Erythroblast (primary cell): ENCODE measurements around the gene ELOVL2.

Source experiments
- GATA1 ChIP-seq: IDR thresholded peaks from 2 replicates; pipeline ENCODE4 v1.6.1; 2011; ENCODE audit warnings: low read depth, mild to moderate bottlenecking, control low read depth, low read length, moderate library complexity
- POLR2A ChIP-seq: IDR thresholded peaks from 2 replicates; pipeline ENCODE4 v1.6.1; 2011; ENCODE audit warnings: mild to moderate bottlenecking, low read length

DNA sequence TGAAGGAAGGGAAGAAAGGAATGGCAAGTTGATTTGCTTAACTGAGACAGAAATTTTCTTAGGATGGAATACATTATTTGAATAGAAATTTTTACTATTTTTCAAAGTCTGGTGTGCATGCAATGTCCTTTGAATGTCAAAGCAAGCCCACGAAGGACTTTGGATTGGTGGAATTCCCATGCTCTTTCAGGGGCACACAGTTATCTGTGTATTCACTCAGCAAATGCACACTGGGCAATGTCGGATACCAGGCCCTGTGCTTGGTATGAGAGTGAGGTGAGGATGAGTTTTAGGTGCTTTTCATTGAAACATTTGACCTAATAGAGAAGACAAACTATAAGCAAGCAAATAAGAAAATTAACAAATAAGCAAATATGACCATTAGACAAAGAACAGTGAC is 83.9 kb downstream of the ELOVL2 start:
- TF ChIP-seq POLR2A, result no peak
- TF ChIP-seq GATA1, result no peak
